NCI-H187 treated with DMSO at 0.1 percent for 48 hours (cell line): ENCODE results near the gene ORAI2.
A peak's percentile ranks its signal among the peaks of the same experiment; 100 is the strongest.
"Not testable (repeated sequence)": the region's sequence is repeated elsewhere in the genome, so short reads cannot be mapped to it uniquely, and the experiment has no call there.

Experiments
- DNase-seq: peaks from one replicate; lab custom pipeline; 2025; lab: John Stamatoyannopoulos, UW

Gene ORAI2

GRCh38 chr7:102433219-102434038 lies at the start of gene ORAI2:
TSS of gene ORAI2 (plus strand) at chr7:102433575. CDS start at chr7:102438957, 5,382 bp downstream.
- DNase-seq = no peak

DNA sequence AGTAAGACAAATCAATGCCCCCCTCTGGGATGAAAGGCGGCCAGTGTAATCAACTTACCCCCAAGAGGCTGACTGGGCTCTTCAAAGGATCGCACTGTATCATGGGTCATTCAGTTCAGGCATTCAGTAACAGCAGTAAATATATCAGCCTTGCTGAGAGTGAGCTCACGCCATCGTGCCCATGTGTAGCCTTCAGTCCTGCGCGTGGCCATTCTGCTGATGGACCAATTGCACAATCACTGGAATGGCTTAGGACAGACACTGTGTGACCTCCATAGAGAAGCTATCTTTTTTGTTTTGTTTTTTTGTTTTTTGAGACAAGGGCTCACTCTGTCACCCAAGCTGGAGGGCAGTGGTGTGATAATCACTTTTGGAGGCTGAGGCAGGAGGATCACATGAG lies 46.3 kb upstream of the ORAI2 start:
- DNase-seq = no peak

DNA sequence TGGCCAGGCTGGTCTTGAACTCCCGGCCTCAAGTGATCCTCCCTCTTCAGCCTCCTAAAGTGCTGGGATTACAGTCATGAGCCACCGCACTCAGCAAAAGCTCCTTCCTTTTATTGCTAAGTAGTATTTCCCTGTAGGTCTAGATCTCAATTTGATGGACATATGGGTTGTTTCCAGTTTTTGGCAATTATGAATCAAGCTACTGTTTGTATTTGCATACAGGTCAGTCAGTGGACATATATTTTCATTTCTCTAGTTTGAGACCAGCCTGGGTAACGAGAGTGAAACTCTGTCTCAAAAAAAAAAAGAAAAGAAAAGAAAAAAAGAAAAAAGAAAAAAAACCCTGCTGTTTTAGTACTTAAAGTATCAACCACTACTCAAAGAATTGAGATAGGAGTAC lies 43.6 kb upstream of the ORAI2 start:
- DNase-seq = no peak

DNA sequence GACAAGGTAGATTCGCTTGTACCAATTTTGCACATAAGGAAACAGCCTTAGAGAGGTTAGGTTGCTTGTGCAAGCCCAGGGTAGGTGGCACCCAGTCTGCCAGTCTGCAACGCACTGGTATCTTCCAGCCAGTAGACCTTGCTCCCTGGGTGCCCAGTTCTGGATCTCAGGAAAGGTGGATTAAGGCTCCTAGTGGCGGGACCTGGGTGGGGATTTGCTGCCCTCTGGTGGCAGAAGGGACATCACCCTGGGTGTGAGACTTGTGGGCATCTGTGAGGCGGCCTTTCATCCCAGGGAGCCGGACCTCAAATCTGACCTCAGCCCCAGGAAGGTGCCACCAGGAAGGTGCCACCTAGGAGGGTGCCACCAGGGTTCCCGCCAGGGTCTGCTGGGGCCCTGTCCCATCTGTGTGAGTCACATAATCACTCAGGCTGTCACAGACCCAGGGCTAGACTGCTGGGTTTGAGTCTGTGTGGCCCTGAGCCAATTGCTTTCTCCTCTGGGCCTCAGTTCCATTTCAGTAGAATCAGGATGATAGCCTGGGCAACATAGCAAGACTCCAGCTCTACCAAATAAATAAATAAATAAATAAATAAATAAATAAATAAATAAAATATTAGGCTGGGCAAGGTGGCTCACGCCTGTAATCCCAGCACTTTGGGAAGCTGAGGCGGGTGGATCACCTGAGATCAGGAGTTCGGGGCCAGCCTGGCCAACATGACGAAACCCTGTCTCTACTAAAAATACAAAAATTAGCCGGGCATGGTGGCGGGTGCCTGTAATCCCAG lies 42.5 kb upstream of the ORAI2 start:
- DNase-seq = no peak

DNA sequence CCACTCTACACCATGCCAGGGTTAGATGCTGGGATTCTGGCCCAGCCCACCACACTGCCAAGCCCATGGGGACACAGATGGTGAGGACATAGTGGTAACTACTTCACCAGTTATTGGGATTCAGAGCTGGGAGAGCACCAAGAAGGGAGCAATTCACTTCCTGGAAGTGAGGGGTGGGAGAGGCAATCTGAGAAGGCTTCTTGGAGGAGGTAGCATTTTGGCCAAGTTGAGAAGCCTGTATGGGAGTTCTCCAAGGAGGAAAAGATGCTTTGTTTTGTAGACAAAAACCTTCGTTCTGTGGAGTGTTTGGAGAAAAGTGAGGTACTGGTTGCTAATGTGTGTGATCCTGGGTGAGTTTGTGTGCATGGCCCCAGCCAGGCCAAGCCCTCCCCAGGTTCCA lies 41.0 kb upstream of the ORAI2 start:
- DNase-seq = no peak

- no peak for DNase-seq
Observed at GRCh38 chr7:102393467-102393866, 39.9 kb upstream of the ORAI2 start.

- DNase-seq = no peak
Observed at GRCh38 chr7:102395592-102395872, 37.8 kb upstream of the ORAI2 start.

- peak; percentile 68 for DNase-seq
Observed at GRCh38 chr7:102395873-102396709, 37.3 kb upstream of the ORAI2 start, which contains the start of gene PRKRIP1. TSS of gene PRKRIP1 (plus strand) at chr7:102396363. CDS start at chr7:102396412, 49 bp downstream.

- DNase-seq = no peak
Observed at GRCh38 chr7:102396710-102397019, 36.7 kb upstream of the ORAI2 start.

DNA sequence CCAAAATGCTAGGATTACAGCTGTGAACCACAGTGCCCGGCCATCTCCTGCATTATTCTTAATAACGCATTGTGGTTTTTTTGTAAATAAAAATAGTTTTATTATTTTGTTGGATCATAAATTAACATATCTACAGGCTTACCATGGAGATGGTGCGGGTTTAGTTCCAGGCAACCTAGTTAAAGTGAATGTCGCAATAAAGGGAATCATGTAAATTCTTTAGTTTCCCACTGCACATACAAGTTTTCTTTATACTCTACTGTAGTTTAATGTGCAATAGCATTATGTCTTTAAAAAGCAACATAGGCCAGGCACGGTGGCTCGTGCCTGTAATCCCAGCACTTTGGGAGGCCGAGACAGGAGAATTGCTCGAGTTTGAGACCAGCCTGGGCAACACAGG lies 34.8 kb upstream of the ORAI2 start:
- DNase-seq = no peak

GRCh38 chr7:102400360-102400759 lies 33.0 kb upstream of the ORAI2 start:
- no peak for DNase-seq

DNA sequence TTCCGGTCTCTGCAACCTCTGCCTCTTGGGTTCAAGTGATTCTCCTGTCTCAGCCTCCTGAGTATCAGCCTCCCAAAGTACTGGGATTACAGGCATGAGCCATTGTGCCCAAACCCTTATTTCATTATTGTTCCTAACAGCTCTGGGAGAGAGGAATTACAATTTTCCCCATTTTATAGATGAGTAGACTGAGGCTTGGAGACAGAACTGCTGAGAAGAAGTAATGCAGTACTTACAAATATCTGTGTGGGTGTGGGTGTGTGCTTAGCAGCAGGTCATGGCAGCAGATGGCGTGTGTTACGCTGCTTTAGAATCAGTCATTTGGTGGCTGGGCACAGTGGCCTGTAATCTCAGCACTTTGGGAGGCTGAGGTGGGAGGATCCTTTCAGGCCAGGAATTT lies 29.8 kb upstream of the ORAI2 start:
- DNase-seq = no peak

DNA sequence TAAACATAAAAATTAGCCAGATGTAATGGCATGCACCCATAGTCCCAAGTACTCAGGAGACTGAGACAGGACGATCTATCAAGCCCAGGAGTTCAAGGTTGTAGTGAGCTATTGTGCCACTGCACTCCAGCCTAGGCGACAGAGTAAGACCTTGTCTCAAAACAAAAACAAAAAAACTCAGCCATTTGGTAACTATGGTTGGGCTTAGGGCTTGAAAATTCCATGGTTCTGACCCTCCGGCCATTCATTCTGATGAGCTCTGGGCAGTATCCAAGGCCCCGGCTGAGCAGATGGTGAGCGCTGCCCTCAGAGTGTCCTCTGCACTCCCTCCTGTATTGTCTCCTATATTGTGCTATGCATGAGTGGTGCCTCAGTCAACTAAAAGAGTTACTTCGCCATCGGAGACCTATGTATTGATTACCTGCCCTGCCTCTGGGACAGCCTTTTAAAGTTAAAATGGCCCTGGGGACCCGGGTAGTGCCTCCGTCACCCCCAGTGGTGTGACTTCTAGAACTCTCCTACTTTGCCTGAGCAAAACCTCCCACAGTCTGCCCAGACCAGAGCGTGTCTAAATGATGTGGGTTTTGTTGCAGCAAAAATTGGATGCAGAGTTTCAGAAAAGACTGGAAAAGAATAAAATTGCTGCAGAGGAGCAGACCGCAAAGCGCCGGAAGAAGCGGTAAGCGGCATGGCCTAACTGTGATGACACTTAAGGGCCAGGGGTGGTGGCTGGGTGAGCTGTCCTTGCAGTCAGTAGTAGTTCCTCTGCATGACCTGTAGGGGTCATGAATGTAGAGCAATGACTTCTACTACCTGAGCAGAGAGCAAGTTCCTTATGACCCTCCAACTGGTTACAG lies 29.1 kb upstream of the ORAI2 start:
- no peak for DNase-seq

DNA sequence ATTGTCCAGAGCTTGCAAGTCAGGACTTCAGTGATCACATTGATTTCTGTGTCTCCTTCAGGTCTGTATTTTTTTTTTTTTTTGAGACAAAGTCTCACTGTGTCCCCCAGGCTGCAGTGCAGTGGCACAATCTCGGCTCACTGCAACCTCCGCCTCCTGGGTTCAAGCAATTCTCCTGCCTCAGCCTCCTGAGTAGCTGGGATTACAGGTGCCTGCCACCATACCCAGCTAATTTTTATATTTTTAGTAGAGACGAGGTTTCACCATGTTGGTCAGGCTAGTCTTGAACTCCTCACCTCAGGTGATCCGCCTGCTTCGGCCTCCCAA lies 28.6 kb upstream of the ORAI2 start:
- not testable (repeated sequence) for DNase-seq

DNA sequence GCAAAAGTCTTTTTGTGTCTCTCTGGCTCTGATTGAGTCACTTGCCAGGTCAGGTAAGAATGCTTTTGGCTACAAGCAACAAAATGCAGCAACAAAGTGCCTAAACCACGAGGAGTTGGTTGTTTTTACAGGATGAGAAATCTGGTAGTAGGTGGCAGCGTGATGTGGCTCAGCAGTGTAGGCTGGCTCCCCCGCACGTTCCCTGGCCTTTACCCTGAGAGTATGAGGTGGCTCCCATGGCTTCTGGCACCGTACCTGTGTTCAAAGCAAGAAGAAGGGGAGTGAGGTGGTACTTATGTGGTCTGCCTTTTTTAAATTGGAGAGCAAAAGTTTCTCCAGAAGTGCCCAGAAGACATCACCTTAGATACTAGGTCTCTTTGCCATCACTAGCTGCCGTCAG lies 25.5 kb upstream of the ORAI2 start:
- no peak for DNase-seq

GRCh38 chr7:102408530-102408929 lies 24.8 kb upstream of the ORAI2 start:
- not testable (repeated sequence) for DNase-seq

GRCh38 chr7:102409340-102409739 lies 24.0 kb upstream of the ORAI2 start:
- no peak for DNase-seq

- DNase-seq = no peak
Observed at GRCh38 chr7:102410123-102410522, 23.3 kb upstream of the ORAI2 start.

- no peak for DNase-seq
Observed at GRCh38 chr7:102410918-102411317, 22.5 kb upstream of the ORAI2 start.

- DNase-seq = no peak
Observed at GRCh38 chr7:102412548-102412947, 20.8 kb upstream of the ORAI2 start.

GRCh38 chr7:102413091-102413490 lies 20.3 kb upstream of the ORAI2 start:
- no peak for DNase-seq

DNA sequence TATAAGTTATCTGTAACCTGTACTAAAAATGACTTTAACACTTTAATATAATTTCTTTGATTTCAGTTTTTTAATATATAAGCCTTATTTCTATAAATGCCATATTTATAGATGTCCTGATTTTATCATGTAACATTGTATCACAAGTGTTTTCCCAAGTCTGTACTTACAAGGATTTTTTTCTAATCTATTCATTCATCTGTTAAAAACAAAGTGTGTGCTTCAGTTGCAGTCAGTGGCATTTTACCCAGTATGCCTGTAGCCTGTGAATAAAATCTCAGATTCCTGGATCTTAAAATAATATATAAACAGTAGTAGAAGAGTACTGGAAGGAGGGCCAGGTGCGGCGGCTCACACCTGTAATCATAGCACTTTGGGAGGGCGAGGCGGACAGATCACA lies 19.8 kb upstream of the ORAI2 start:
- DNase-seq = no peak
